Panc1 (cell line): ENCODE data around the gene DIP2C. TPM values are rescaled to one million over a fixed set of nuclear protein-coding genes. Genes with fewer than 3 reads are reported as not detected.

Experiments
- ATAC-seq: fragments of 200-7000 bp; cut with Tn5 transposase; 2 replicates; pipeline ENCODE4 v1.9.1; 2020; ENCODE audit warnings: mild to moderate bottlenecking, moderate library complexity
- BruUV-seq: library from RNA; stranded (reverse); fragments of 400-500 nt; replicated peaks from 2 replicates; lab custom pipeline; 2021; lab: Mats Ljungman, UMichigan
- CTCF ChIA-PET: fragments of 300-600 bp; sonication (Branson Sonifier 250); formaldehyde crosslinking; loops from one replicate; lab custom pipeline; 2022; ENCODE audit warnings: antibody characterized with exemption; lab: Charles Lee
- POLR2A ChIA-PET: fragments of 300-600 bp; sonication (Branson Sonifier 250); formaldehyde crosslinking; loops from one replicate; lab custom pipeline; 2022; ENCODE audit warnings: antibody characterized with exemption; lab: Charles Lee
- DNase-seq: peaks from one replicate; pipeline ENCODE4 v3.0.0-alpha.2; 2010; ENCODE audit warnings: low read depth, low spot score
- H3K27ac ChIP-seq: 2 replicates; pipeline ENCODE4 v1.5.1; 2011; ENCODE audit warnings: mild to moderate bottlenecking, low read length, inconsistent platforms
- H3K27me3 ChIP-seq: fragments of 200-500 bp; sonication (Bioruptor generic); 2 replicates; pipeline ENCODE4 v1.6.0; 2014; ENCODE audit warnings: low read length, inconsistent platforms; ENCODE audit not compliant: control insufficient read depth, insufficient read depth
- H3K36me3 ChIP-seq: fragments of 200-500 bp; sonication (Bioruptor generic); 2 replicates; pipeline ENCODE4 v1.5.1; 2014; ENCODE audit warnings: inconsistent platforms, mild to moderate bottlenecking, low read length, moderate library complexity; ENCODE audit not compliant: control insufficient read depth, insufficient read depth
- H3K4me1 ChIP-seq: 2 replicates; pipeline ENCODE4 v1.5.1; 2011; ENCODE audit warnings: inconsistent platforms, mild to moderate bottlenecking, low read length, moderate library complexity; ENCODE audit not compliant: control insufficient read depth, insufficient read depth
- H3K4me3 ChIP-seq, 2 experiments: 2 replicates each; pipeline ENCODE4 v1.5.1; 2011 to 2012; ENCODE audit warnings: low read depth in 2 of 2, low read length in 2 of 2, mild to moderate bottlenecking in 2 of 2, inconsistent platforms in 1 of 2, moderate library complexity in 1 of 2
- H3K9me3 ChIP-seq: fragments of 200-500 bp; sonication (Bioruptor generic); 2 replicates; pipeline ENCODE4 v1.5.1; 2014; ENCODE audit warnings: low read depth, mild to moderate bottlenecking, inconsistent platforms, low read length, moderate library complexity; ENCODE audit not compliant: control insufficient read depth, insufficient read depth
- POLR2AphosphoS5 ChIP-seq: IDR thresholded peaks from 2 replicates; pipeline ENCODE4 v1.6.1; 2012; ENCODE audit warnings: mild to moderate bottlenecking, low read depth, low read length, moderate library complexity
- SIN3A ChIP-seq: IDR thresholded peaks from 2 replicates; pipeline ENCODE4 v1.6.1; 2012; ENCODE audit warnings: low read depth, mild to moderate bottlenecking, low read length, moderate library complexity, borderline replicate concordance; ENCODE audit not compliant: insufficient read depth
- TCF7L2 ChIP-seq: IDR thresholded peaks from 2 replicates; pipeline ENCODE4 v1.6.1; 2011; ENCODE audit warnings: mild to moderate bottlenecking, low read depth, low read length, inconsistent platforms
- in situ Hi-C: cut with HindIII; loops from 2 replicates; pipeline ENCODE4 v1.10.0; 2016; ENCODE audit warnings: low sequenced_read_pairs, low pct_unique_long_range_greater_than_20kb
- intact Hi-C: fragments of 100-400 bp; cut with micrococcal nuclease; formaldehyde crosslinking; loops from one replicate; pipeline ENCODE4 v1.10.0; 2022; ENCODE audit not compliant: unreplicated experiment
- total RNA-seq: library from RNA; stranded (reverse); gene quantifications from one replicate; pipeline ENCODE4 v1.2.1, GENCODE V29; 2021; ENCODE audit not compliant: unreplicated experiment
- TF ChIP-seq, protein P1 (sequence below): fragments of 450-650 bp; IDR thresholded peaks from 2 replicates; pipeline ENCODE4 v1.5.1; 2017; ENCODE audit warnings: mild to moderate bottlenecking
- TF ChIP-seq, protein P2 (sequence below), 2 experiments: IDR thresholded peaks; 2 replicates each; pipeline ENCODE4 v1.6.1; 2011 to 2012; ENCODE audit warnings: low read depth in 2 of 2, control low read depth in 1 of 2, low read length in 1 of 2, mild to moderate bottlenecking in 1 of 2, moderate library complexity in 1 of 2; ENCODE audit not compliant: insufficient read depth in 1 of 2

The DIP2C gene
- total RNA-seq, 1 experiment from 2014 or later: 13.2 TPM

DNA sequence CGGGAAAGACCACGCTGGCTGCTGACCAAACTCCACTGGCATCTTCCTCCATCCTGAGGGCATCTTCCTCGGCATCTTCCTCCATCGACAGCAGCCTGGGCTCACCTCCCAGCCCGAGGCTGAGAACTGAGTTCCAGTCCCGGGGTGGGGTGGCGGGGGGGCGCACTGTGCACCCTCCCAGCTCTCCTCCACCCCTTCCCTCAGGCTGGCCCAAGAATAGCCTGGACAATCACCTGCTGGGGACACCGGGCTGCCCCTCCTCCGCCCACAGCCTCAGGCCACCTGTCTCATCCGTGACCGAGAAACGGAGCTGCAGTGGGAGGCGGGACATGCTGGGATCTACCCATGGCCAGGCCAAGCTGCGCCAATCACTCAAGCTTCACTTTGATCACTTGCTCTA lies 37.2 kb downstream of the DIP2C start:
- DNase-seq (no peak), ATAC-seq (no peak)
- H3K27me3 ChIP-seq: no peaks in the 10 kb centered on the region
- BruUV-seq: no TSS peak
- H3K36me3 ChIP-seq: no peaks in the 10 kb centered on the region
- intact Hi-C loops (no loop called here), in situ Hi-C loops (no loop called here)
- H3K4me3 ChIP-seq: no peak overlapping the region
- H3K9me3 ChIP-seq: no peaks in the 10 kb centered on the region
- H3K27ac ChIP-seq: no peak overlapping the region
- TF ChIP-seq, protein P1, sequence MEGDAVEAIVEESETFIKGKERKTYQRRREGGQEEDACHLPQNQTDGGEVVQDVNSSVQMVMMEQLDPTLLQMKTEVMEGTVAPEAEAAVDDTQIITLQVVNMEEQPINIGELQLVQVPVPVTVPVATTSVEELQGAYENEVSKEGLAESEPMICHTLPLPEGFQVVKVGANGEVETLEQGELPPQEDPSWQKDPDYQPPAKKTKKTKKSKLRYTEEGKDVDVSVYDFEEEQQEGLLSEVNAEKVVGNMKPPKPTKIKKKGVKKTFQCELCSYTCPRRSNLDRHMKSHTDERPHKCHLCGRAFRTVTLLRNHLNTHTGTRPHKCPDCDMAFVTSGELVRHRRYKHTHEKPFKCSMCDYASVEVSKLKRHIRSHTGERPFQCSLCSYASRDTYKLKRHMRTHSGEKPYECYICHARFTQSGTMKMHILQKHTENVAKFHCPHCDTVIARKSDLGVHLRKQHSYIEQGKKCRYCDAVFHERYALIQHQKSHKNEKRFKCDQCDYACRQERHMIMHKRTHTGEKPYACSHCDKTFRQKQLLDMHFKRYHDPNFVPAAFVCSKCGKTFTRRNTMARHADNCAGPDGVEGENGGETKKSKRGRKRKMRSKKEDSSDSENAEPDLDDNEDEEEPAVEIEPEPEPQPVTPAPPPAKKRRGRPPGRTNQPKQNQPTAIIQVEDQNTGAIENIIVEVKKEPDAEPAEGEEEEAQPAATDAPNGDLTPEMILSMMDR: no peak
- TF ChIP-seq SIN3A (no peak), TCF7L2 (no peak), POLR2AphosphoS5 (no peak)
- TF ChIP-seq, protein P2, sequence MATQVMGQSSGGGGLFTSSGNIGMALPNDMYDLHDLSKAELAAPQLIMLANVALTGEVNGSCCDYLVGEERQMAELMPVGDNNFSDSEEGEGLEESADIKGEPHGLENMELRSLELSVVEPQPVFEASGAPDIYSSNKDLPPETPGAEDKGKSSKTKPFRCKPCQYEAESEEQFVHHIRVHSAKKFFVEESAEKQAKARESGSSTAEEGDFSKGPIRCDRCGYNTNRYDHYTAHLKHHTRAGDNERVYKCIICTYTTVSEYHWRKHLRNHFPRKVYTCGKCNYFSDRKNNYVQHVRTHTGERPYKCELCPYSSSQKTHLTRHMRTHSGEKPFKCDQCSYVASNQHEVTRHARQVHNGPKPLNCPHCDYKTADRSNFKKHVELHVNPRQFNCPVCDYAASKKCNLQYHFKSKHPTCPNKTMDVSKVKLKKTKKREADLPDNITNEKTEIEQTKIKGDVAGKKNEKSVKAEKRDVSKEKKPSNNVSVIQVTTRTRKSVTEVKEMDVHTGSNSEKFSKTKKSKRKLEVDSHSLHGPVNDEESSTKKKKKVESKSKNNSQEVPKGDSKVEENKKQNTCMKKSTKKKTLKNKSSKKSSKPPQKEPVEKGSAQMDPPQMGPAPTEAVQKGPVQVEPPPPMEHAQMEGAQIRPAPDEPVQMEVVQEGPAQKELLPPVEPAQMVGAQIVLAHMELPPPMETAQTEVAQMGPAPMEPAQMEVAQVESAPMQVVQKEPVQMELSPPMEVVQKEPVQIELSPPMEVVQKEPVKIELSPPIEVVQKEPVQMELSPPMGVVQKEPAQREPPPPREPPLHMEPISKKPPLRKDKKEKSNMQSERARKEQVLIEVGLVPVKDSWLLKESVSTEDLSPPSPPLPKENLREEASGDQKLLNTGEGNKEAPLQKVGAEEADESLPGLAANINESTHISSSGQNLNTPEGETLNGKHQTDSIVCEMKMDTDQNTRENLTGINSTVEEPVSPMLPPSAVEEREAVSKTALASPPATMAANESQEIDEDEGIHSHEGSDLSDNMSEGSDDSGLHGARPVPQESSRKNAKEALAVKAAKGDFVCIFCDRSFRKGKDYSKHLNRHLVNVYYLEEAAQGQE (IDR thresholded peaks at IDR 0.05; ENCODE audit: insufficient read depth in 1 of 2, low read depth in 2 of 2, low read length in 1 of 2): no peak
- H3K4me1 ChIP-seq: peaks cover 7% of the 10 kb centered on the region
- POLR2A ChIA-PET: no interaction called here
- CTCF ChIA-PET: no interaction called here

DNA sequence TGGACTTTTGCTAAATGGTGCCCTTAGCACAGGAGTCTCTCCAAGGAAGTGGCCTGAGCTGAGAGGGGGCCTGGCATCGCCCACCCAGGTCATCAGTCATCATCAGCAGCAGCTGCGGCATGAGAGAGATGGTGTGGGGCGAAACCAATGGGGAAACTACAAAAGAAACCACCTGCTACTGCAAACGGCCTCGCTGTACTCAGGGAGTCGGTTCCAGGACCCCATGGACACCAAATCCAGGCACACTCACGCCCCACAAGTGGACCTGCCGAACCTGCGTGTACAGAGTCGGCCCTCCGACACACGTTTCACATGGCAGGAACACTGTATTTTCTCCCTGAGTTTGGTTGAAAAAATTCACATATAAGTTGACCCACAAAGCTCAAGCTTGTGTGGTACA lies 37.8 kb downstream of the DIP2C start:
- H3K4me1 ChIP-seq: peaks cover 7% of the 10 kb centered on the region
- no peaks in the 10 kb centered on the region for H3K27me3 ChIP-seq
- H3K27ac ChIP-seq: no peak overlapping the region
- H3K4me3 ChIP-seq: no peak overlapping the region
- H3K36me3 ChIP-seq: no peaks in the 10 kb centered on the region
- TF ChIP-seq TCF7L2: no peak
- TF ChIP-seq, protein P2 (IDR thresholded peaks at IDR 0.05; ENCODE audit: insufficient read depth in 1 of 2, low read depth in 2 of 2, low read length in 1 of 2): no peak
- TF ChIP-seq, protein P1: no peak
- no peak for TF ChIP-seq SIN3A
- no peak for TF ChIP-seq POLR2AphosphoS5
- DNase-seq (no peak), ATAC-seq (no peak)
- no peaks in the 10 kb centered on the region for H3K9me3 ChIP-seq
- intact Hi-C loops (no loop called here), in situ Hi-C loops (no loop called here)
- ChIA-PET CTCF (no interaction called here), POLR2A (no interaction called here)
- BruUV-seq: no TSS peak
